HCT116 (cell line): ENCODE measurements around the gene TWSG1. TPM values are rescaled to one million over a fixed set of nuclear protein-coding genes. Genes with fewer than 3 reads are reported as not detected.

Experiments used
- ATAC-seq: fragments of 200-7000 bp; cut with Tn5 transposase; 2 replicates; pipeline ENCODE4 v1.9.1; 2020; ENCODE audit warnings: mild to moderate bottlenecking, moderate library complexity
- BruUV-seq: library from RNA; stranded (reverse); fragments of 400-500 nt; replicated peaks from 2 replicates; lab custom pipeline; 2021; lab: Mats Ljungman, UMichigan
- CTCF ChIA-PET: fragments of 300-600 bp; sonication (Branson Sonifier 250); formaldehyde crosslinking; loops from one replicate; lab custom pipeline; 2021; ENCODE audit warnings: antibody characterized with exemption; lab: Charles Lee
- POLR2A ChIA-PET: fragments of 300-600, 350-600 bp; sonication (Branson Sonifier 250); formaldehyde crosslinking; loops from one replicate; lab custom pipeline; 2021; ENCODE audit warnings: antibody characterized with exemption; lab: Charles Lee
- RAD21 ChIA-PET, 2 experiments: fragments of 300-600 bp; sonication (Branson Sonifier 250); formaldehyde crosslinking; loops; one replicate each; lab custom pipeline; 2023; ENCODE audit warnings: low total read pairs in 2 of 2; ENCODE audit not compliant: uncharacterized antibody in 2 of 2, unreplicated experiment in 2 of 2, low non-redundant PET in 1 of 2; lab: Charles Lee
- DNase-seq: peaks from one replicate; pipeline ENCODE4 v3.0.0-alpha.2; 2010; ENCODE audit warnings: low read depth, low spot score
- H2AFZ ChIP-seq: fragments of 200-600 bp; shearing (Covaris generic), sonication (generic); 2 replicates; pipeline ENCODE4 v1.6.1; 2017; ENCODE audit warnings: low read depth, mixed run types, mixed read lengths, antibody characterized with exemption, low read length; ENCODE audit not compliant: poor library complexity, severe bottlenecking
- H3K27ac ChIP-seq: 2 replicates; pipeline ENCODE4 v1.5.1; 2012; ENCODE audit warnings: low read depth, low read length
- H3K27me3 ChIP-seq: fragments of 200-600 bp; sonication (generic); 2 replicates; pipeline ENCODE4 v1.6.1; 2016; ENCODE audit warnings: mixed run types, low read length, mixed read lengths; ENCODE audit not compliant: insufficient read depth
- H3K36me3 ChIP-seq, 2 experiments: fragments of 200-500 bp in 1 of 2; fragments of 200-600 bp in 1 of 2; sonication (Bioruptor generic) in 1 of 2; sonication (generic) in 1 of 2; 2 replicates each; pipeline versions ENCODE4 v1.5.1 to v1.6.1; 2014 to 2016; ENCODE audit warnings: low read length in 2 of 2, inconsistent platforms in 1 of 2, mixed read lengths in 1 of 2, mixed run types in 1 of 2; ENCODE audit not compliant: insufficient read depth in 2 of 2, control insufficient read depth in 1 of 2
- H3K4me1 ChIP-seq, 2 experiments: fragments of 200-600 bp in 1 of 2; sonication (generic) in 1 of 2; 2 replicates each; pipeline versions ENCODE4 v1.5.1 to v1.6.1; 2012 to 2017; ENCODE audit warnings: low read length in 2 of 2, inconsistent platforms in 1 of 2, mild to moderate bottlenecking in 1 of 2, mixed read lengths in 1 of 2, mixed run types in 1 of 2, moderate library complexity in 1 of 2; ENCODE audit not compliant: insufficient read depth in 2 of 2, control insufficient read depth in 1 of 2
- H3K4me2 ChIP-seq: fragments of 200-600 bp; sonication (generic); 2 replicates; pipeline ENCODE4 v1.6.1; 2017; ENCODE audit warnings: mixed run types, low read length, mixed read lengths
- H3K4me3 ChIP-seq, 2 experiments: fragments of 200-600 bp in 1 of 2; sonication (generic) in 1 of 2; replicated peaks in 1 of 2; 2 replicates each; pipeline ENCODE4 v1.5.1; 2011 to 2016; ENCODE audit warnings: low read length in 2 of 2, control low read depth in 1 of 2, low read depth in 1 of 2, mild to moderate bottlenecking in 1 of 2, mixed read lengths in 1 of 2, mixed run types in 1 of 2
- H3K79me2 ChIP-seq: fragments of 200-600 bp; sonication (generic); 2 replicates; pipeline ENCODE4 v1.6.1; 2017; ENCODE audit warnings: mild to moderate bottlenecking, mixed run types, low read length, moderate library complexity, mixed read lengths; ENCODE audit not compliant: insufficient read depth
- H3K9ac ChIP-seq: fragments of 200-600 bp; sonication (generic); 2 replicates; pipeline ENCODE4 v1.6.1; 2016; ENCODE audit warnings: low read length, mixed read lengths
- H3K9me2 ChIP-seq: fragments of 200-600 bp; sonication (generic), shearing (Covaris generic); 2 replicates; pipeline ENCODE4 v1.6.1; 2017; ENCODE audit warnings: mixed run types, mild to moderate bottlenecking, moderate library complexity; ENCODE audit not compliant: insufficient read depth
- H3K9me3 ChIP-seq, 2 experiments: fragments of 200-500 bp in 1 of 2; fragments of 200-600 bp in 1 of 2; sonication (Bioruptor generic) in 1 of 2; sonication (generic) in 1 of 2; 2 replicates each; pipeline ENCODE4 v1.6.1; 2014 to 2017; ENCODE audit warnings: low read length in 2 of 2, mixed read lengths in 2 of 2, inconsistent platforms in 1 of 2, low read depth in 1 of 2, mild to moderate bottlenecking in 1 of 2, mixed run types in 1 of 2, moderate library complexity in 1 of 2; ENCODE audit not compliant: control insufficient read depth in 1 of 2, insufficient read depth in 1 of 2
- H4K20me1 ChIP-seq: fragments of 200-600 bp; sonication (generic), shearing (Covaris generic); 2 replicates; pipeline ENCODE4 v1.6.1; 2017; ENCODE audit warnings: mixed run types, mild to moderate bottlenecking, moderate library complexity; ENCODE audit not compliant: insufficient read depth
- ATF3 ChIP-seq: IDR thresholded peaks from 2 replicates; pipeline ENCODE4 v1.6.1; 2012
- CEBPB ChIP-seq: IDR thresholded peaks from 2 replicates; pipeline ENCODE4 v1.6.1; 2012; ENCODE audit warnings: low read depth
- ELF1 ChIP-seq: IDR thresholded peaks from 2 replicates; pipeline ENCODE4 v1.6.1; 2012; ENCODE audit warnings: low read depth, borderline replicate concordance
- EZH2 ChIP-seq: fragments of 200-600 bp; sonication (generic); IDR thresholded peaks from 2 replicates; pipeline ENCODE4 v1.6.1; 2017; ENCODE audit warnings: antibody characterized with exemption, mixed run types
- EZH2phosphoT487 ChIP-seq: fragments of 200-600 bp; IDR thresholded peaks from 2 replicates; pipeline ENCODE4 v1.6.1; 2018; ENCODE audit warnings: antibody characterized with exemption, borderline replicate concordance
- FOSL1 ChIP-seq: IDR thresholded peaks from 2 replicates; pipeline ENCODE4 v1.6.1; 2012; ENCODE audit warnings: low read depth
- JUND ChIP-seq: IDR thresholded peaks from 2 replicates; pipeline ENCODE4 v1.6.1; 2012
- POLR2A ChIP-seq: IDR thresholded peaks from 2 replicates; pipeline ENCODE4 v1.7.0; 2011; ENCODE audit warnings: borderline replicate concordance; ENCODE audit not compliant: insufficient read depth, insufficient read length; ENCODE audit errors: extremely low read depth
- TCF7L2 ChIP-seq: IDR thresholded peaks from 2 replicates; pipeline ENCODE4 v1.7.0; 2011; ENCODE audit warnings: borderline replicate concordance, inconsistent platforms; ENCODE audit not compliant: insufficient read depth, insufficient read length; ENCODE audit errors: extremely low read depth
- YY1 ChIP-seq: IDR thresholded peaks from 2 replicates; pipeline ENCODE4 v1.6.1; 2011; ENCODE audit warnings: low read length, low read depth, moderate library complexity, mild to moderate bottlenecking; ENCODE audit not compliant: insufficient replicate concordance; ENCODE audit errors: extremely low read depth
- ZBTB33 ChIP-seq: IDR thresholded peaks from 2 replicates; pipeline ENCODE4 v1.6.1; 2011; ENCODE audit warnings: mild to moderate bottlenecking, low read length, moderate library complexity; ENCODE audit not compliant: insufficient replicate concordance; ENCODE audit errors: extremely low read depth
- ZFX ChIP-seq: fragments of 450-650 bp; IDR thresholded peaks from 2 replicates; pipeline ENCODE4 v1.6.1; 2017
- ZNF274 ChIP-seq: fragments of 200-500 bp; sonication (Bioruptor generic); IDR thresholded peaks from 2 replicates; pipeline ENCODE4 v1.6.1; 2014; ENCODE audit warnings: mild to moderate bottlenecking, low read depth, low read length, inconsistent platforms
- intact Hi-C: fragments of 100-400 bp; cut with micrococcal nuclease; formaldehyde crosslinking; loops from 2 replicates; pipeline ENCODE4 v1.10.0; 2022
- total RNA-seq: library from RNA; stranded (reverse); gene quantifications from one replicate; pipeline ENCODE4 v1.2.1, GENCODE V29; 2021; ENCODE audit not compliant: unreplicated experiment
- TF ChIP-seq, protein P1 (sequence below): IDR thresholded peaks from 2 replicates; pipeline ENCODE4 v1.6.1; 2012
- TF ChIP-seq, protein P2 (sequence below), 3 experiments: fragments of 200-600 bp in 1 of 3; sonication (generic) in 1 of 3; IDR thresholded peaks in 2 of 3; conservative IDR thresholded peaks in 1 of 3; 2 replicates each; pipeline ENCODE4 v1.5.1; 2012 to 2017; ENCODE audit warnings: low read depth in 2 of 3, low read length in 2 of 3, antibody characterized with exemption in 1 of 3, borderline replicate concordance in 1 of 3, control low read depth in 1 of 3, mild to moderate bottlenecking in 1 of 3, mixed read lengths in 1 of 3, mixed run types in 1 of 3, moderate library complexity in 1 of 3; ENCODE audit not compliant: insufficient read depth in 1 of 3
- TF ChIP-seq, protein P3 (sequence below): IDR thresholded peaks from 2 replicates; pipeline ENCODE4 v1.6.1; 2012; ENCODE audit warnings: low read depth

The TWSG1 gene
- total RNA-seq, 1 experiment from 2014 or later = 35.7 TPM

DNA sequence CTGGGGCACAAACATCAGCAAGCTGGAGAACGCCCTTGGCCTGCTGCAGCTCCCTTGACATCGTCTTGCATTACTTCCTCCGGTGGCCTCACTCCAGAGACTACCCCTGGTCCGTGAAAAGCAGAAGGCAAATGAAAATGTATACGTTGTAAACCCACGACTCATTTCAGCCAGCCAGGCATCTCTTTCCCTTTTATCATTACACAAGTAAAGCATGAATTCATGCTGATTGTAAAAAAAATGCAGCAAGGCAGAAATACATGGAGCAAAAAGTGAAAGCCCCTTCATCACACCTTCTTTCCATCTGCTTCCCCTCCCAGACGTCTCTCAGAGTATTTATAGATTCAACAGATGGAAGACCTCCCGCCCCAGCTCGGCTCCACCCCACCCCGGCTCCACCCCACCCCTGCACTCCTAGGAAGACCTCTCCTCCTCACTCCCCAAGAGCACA, 99.1 kb downstream of the TWSG1 start:
- Histone ChIP-seq H3K9ac (no peak overlapping the region), H3K4me1 (no peaks in the 10 kb centered on the region), H3K27ac (no peak overlapping the region), H3K36me3 (no peaks in the 10 kb centered on the region), H3K4me3 (no peak overlapping the region), H3K27me3 (no peaks in the 10 kb centered on the region), H3K9me3 (no peaks in the 10 kb centered on the region), H3K4me2 (no peak overlapping the region), H3K9me2 (no peaks in the 10 kb centered on the region), H4K20me1 (no peaks in the 10 kb centered on the region)
- no peak for DNase-seq
- no peak for ATAC-seq
- BruUV-seq = no TSS peak
- intact Hi-C loops = no loop called here
- ChIA-PET RAD21 (no interaction called here), CTCF (no interaction called here)
- TF ChIP-seq FOSL1 = no peak
- TF ChIP-seq, protein P1, sequence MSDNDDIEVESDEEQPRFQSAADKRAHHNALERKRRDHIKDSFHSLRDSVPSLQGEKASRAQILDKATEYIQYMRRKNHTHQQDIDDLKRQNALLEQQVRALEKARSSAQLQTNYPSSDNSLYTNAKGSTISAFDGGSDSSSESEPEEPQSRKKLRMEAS = no peak
- no peak for TF ChIP-seq JUND
- TF ChIP-seq EZH2phosphoT487 = no peak
- TF ChIP-seq, protein P2, sequence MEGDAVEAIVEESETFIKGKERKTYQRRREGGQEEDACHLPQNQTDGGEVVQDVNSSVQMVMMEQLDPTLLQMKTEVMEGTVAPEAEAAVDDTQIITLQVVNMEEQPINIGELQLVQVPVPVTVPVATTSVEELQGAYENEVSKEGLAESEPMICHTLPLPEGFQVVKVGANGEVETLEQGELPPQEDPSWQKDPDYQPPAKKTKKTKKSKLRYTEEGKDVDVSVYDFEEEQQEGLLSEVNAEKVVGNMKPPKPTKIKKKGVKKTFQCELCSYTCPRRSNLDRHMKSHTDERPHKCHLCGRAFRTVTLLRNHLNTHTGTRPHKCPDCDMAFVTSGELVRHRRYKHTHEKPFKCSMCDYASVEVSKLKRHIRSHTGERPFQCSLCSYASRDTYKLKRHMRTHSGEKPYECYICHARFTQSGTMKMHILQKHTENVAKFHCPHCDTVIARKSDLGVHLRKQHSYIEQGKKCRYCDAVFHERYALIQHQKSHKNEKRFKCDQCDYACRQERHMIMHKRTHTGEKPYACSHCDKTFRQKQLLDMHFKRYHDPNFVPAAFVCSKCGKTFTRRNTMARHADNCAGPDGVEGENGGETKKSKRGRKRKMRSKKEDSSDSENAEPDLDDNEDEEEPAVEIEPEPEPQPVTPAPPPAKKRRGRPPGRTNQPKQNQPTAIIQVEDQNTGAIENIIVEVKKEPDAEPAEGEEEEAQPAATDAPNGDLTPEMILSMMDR (IDR thresholded peaks at IDR 0.05 in 2 of 3, conservative IDR thresholded peaks at IDR 0.05 in 1 of 3; ENCODE audit: borderline replicate concordance in 1 of 3, insufficient read depth in 1 of 3, low read depth in 2 of 3, low read length in 2 of 3) = no peak
- TF ChIP-seq ZFX = no peak
- TF ChIP-seq TCF7L2 = no peak
- no peak for TF ChIP-seq EZH2
- no peak for TF ChIP-seq POLR2A
- no peak for TF ChIP-seq ZBTB33
- no peak for TF ChIP-seq CEBPB
- no peak for TF ChIP-seq ATF3
- TF ChIP-seq ELF1 = no peak
- TF ChIP-seq, protein P3, sequence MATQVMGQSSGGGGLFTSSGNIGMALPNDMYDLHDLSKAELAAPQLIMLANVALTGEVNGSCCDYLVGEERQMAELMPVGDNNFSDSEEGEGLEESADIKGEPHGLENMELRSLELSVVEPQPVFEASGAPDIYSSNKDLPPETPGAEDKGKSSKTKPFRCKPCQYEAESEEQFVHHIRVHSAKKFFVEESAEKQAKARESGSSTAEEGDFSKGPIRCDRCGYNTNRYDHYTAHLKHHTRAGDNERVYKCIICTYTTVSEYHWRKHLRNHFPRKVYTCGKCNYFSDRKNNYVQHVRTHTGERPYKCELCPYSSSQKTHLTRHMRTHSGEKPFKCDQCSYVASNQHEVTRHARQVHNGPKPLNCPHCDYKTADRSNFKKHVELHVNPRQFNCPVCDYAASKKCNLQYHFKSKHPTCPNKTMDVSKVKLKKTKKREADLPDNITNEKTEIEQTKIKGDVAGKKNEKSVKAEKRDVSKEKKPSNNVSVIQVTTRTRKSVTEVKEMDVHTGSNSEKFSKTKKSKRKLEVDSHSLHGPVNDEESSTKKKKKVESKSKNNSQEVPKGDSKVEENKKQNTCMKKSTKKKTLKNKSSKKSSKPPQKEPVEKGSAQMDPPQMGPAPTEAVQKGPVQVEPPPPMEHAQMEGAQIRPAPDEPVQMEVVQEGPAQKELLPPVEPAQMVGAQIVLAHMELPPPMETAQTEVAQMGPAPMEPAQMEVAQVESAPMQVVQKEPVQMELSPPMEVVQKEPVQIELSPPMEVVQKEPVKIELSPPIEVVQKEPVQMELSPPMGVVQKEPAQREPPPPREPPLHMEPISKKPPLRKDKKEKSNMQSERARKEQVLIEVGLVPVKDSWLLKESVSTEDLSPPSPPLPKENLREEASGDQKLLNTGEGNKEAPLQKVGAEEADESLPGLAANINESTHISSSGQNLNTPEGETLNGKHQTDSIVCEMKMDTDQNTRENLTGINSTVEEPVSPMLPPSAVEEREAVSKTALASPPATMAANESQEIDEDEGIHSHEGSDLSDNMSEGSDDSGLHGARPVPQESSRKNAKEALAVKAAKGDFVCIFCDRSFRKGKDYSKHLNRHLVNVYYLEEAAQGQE = no peak
- TF ChIP-seq ZNF274 = no peak
- TF ChIP-seq YY1 = no peak
- TF ChIP-seq, all 23 proteins: peak for 0
- Histone ChIP-seq H3K79me2 (no peaks in the 10 kb centered on the region), H2AFZ (no peak overlapping the region)
- POLR2A ChIA-PET = no interaction called here
